Measurements from ENCODE around the gene TMEM54.

The TMEM54 gene

GRCh38 chr1:32864375-32865019, 36.7 kb downstream of the TMEM54 start:
- DNase-seq (ENCODE audit: low read depth, low spot score) = no peak

- no peak for DNase-seq (ENCODE audit: low read depth, low spot score)
Observed at GRCh38 chr1:32863881-32864245, 37.3 kb downstream of the TMEM54 start.

GRCh38 chr1:32863218-32863880, 37.8 kb downstream of the TMEM54 start:
- no peak for DNase-seq (ENCODE audit: low read depth, low spot score)

- no peak for DNase-seq (ENCODE audit: low read depth, low spot score)
Observed at GRCh38 chr1:32861904-32862695, 39.1 kb downstream of the TMEM54 start.

- no peak for DNase-seq (ENCODE audit: low read depth, low spot score)
Observed at GRCh38 chr1:32860566-32860965, 40.6 kb downstream of the TMEM54 start.

- DNase-seq (ENCODE audit: low read depth, low spot score) = no peak
Observed at GRCh38 chr1:32859915-32860314, 41.3 kb downstream of the TMEM54 start.

GRCh38 chr1:32858791-32859190, 42.4 kb downstream of the TMEM54 start:
- no peak for DNase-seq (ENCODE audit: low read depth, low spot score)

GRCh38 chr1:32858136-32858535, 43.1 kb downstream of the TMEM54 start:
- DNase-seq (ENCODE audit: low read depth, low spot score) = no peak

- no peak for DNase-seq (ENCODE audit: low read depth, low spot score)
Observed at GRCh38 chr1:32855861-32856617, 45.1 kb downstream of the TMEM54 start.

- no peak for DNase-seq (ENCODE audit: low read depth, low spot score)
Observed at GRCh38 chr1:32848354-32849063, 52.7 kb downstream of the TMEM54 start.
